Caco-2 (cell line): ENCODE data around the gene ALDH1A2. TPM values are rescaled to one million over a fixed set of nuclear protein-coding genes. Genes with fewer than 3 reads are reported as not detected.

Experiments
- BruUV-seq: library from RNA; stranded (reverse); fragments of 400-500 nt; replicated peaks from 2 replicates; lab custom pipeline; 2021; lab: Mats Ljungman, UMichigan
- CTCF ChIA-PET: fragments of 300-600 bp; sonication (Branson Sonifier 250); formaldehyde crosslinking; loops from one replicate; lab custom pipeline; 2022; ENCODE audit warnings: antibody characterized with exemption; lab: Charles Lee
- POLR2A ChIA-PET: fragments of 300-600 bp; sonication (Branson Sonifier 250); formaldehyde crosslinking; loops from one replicate; lab custom pipeline; 2022; ENCODE audit warnings: antibody characterized with exemption; lab: Charles Lee
- DNase-seq, 2 experiments: peaks; one replicate each; pipeline versions ENCODE4 v3.0.0 to v3.0.0-alpha.2; 2020 to 2022
- H3K27me3 ChIP-seq: replicated peaks from 2 replicates; pipeline ENCODE4 v1.6.0; 2011; ENCODE audit warnings: low read length; ENCODE audit not compliant: control insufficient read depth, insufficient read depth
- H3K36me3 ChIP-seq: 2 replicates; pipeline ENCODE4 v1.5.1; 2011; ENCODE audit warnings: low read length; ENCODE audit not compliant: control insufficient read depth, insufficient read depth
- H3K4me1 ChIP-seq: fragments of 250-450 bp; sonication (Bioruptor Pico); 2 replicates; pipeline ENCODE4 v1.5.1; 2020; ENCODE audit warnings: mild to moderate bottlenecking
- H3K4me3 ChIP-seq: 2 replicates; pipeline ENCODE4 v1.5.1; 2011; ENCODE audit warnings: low read depth, mild to moderate bottlenecking, control low read depth, low read length
- H3K9me3 ChIP-seq: fragments of 250-450 bp; sonication (Bioruptor Pico); 2 replicates; pipeline ENCODE4 v1.5.1; 2020; ENCODE audit warnings: mild to moderate bottlenecking, moderate library complexity
- H3K27ac Mint-ChIP-seq: one replicate; pipeline ENCODE4 v1.8.0; 2022; ENCODE audit warnings: mixed read lengths; ENCODE audit not compliant: unreplicated experiment
- H3K27me3 Mint-ChIP-seq: one replicate; pipeline ENCODE4 v1.8.0; 2022; ENCODE audit warnings: mixed read lengths; ENCODE audit not compliant: insufficient read depth, unreplicated experiment
- H3K36me3 Mint-ChIP-seq: one replicate; pipeline ENCODE4 v1.8.0; 2022; ENCODE audit warnings: mild to moderate bottlenecking, mixed read lengths; ENCODE audit not compliant: insufficient read depth, unreplicated experiment
- H3K4me1 Mint-ChIP-seq: one replicate; pipeline ENCODE4 v1.8.0; 2022; ENCODE audit warnings: low read depth, mixed read lengths; ENCODE audit not compliant: unreplicated experiment
- H3K4me3 Mint-ChIP-seq: one replicate; pipeline ENCODE4 v1.8.0; 2022; ENCODE audit warnings: mild to moderate bottlenecking, moderate library complexity, mixed read lengths; ENCODE audit not compliant: unreplicated experiment
- H3K9me3 Mint-ChIP-seq: one replicate; pipeline ENCODE4 v1.8.0; 2022; ENCODE audit warnings: mixed read lengths; ENCODE audit not compliant: unreplicated experiment
- CTCF ChIP-seq, 2 experiments: fragments of 200-600 bp in 1 of 2; IDR thresholded peaks; 1 replicate in 1 of 2; 2 replicates in 1 of 2; pipeline versions ENCODE4 v1.5.1 to v1.8.0; 2011 to 2022; ENCODE audit warnings: antibody characterized with exemption in 1 of 2, control low read depth in 1 of 2, inconsistent platforms in 1 of 2, low read depth in 1 of 2, low read length in 1 of 2, mild to moderate bottlenecking in 1 of 2, moderate library complexity in 1 of 2; ENCODE audit not compliant: insufficient read depth in 1 of 2, severe bottlenecking in 1 of 2, unreplicated experiment in 1 of 2
- intact Hi-C: fragments of 100-400 bp; cut with micrococcal nuclease; formaldehyde crosslinking; loops from one replicate; pipeline ENCODE4 v1.10.0; 2022; ENCODE audit not compliant: unreplicated experiment
- total RNA-seq: library from RNA; stranded (reverse); gene quantifications from 2 replicates; pipeline ENCODE4 v1.2.3, GENCODE V29; 2022

The ALDH1A2 gene
- total RNA-seq, 1 experiment from 2014 or later = 0.61 TPM

GRCh38 chr15:58063614-58064013 is 1.9 kb downstream of the ALDH1A2 start:
- Histone ChIP-seq H3K27me3 (no peaks in the 10 kb centered on the region), H3K9me3 (no peaks in the 10 kb centered on the region), H3K4me3 (no peak overlapping the region), H3K4me1 (no peaks in the 10 kb centered on the region), H3K36me3 (no peaks in the 10 kb centered on the region)
- Mint-ChIP-seq H3K9me3 (no peaks in the 10 kb centered on the region), H3K4me3 (no peak overlapping the region), H3K36me3 (no peaks in the 10 kb centered on the region), H3K4me1 (no peaks in the 10 kb centered on the region), H3K27me3 (peaks cover 29% of the 10 kb centered on the region), H3K27ac (no peak overlapping the region)
- BruUV-seq = no TSS peak
- no peak for TF ChIP-seq CTCF (IDR thresholded peaks at IDR 0.05; ENCODE audit: insufficient read depth in 1 of 2, low read depth in 1 of 2, low read length in 1 of 2, severe bottlenecking in 1 of 2, unreplicated experiment in 1 of 2)
- POLR2A ChIA-PET = no interaction called here
- DNase-seq = no peak
- CTCF ChIA-PET = no interaction called here
- intact Hi-C loops = loop anchor here (10.0 kb wide), 1 partner anchor 399 kb away; no protein-coding TSS in a partner anchor

- H3K4me1 Mint-ChIP-seq = no peaks in the 10 kb centered on the region
- POLR2A ChIA-PET = no interaction called here
- Histone ChIP-seq H3K27me3 (no peaks in the 10 kb centered on the region), H3K9me3 (no peaks in the 10 kb centered on the region), H3K4me1 (no peaks in the 10 kb centered on the region), H3K36me3 (no peaks in the 10 kb centered on the region), H3K4me3 (no peak overlapping the region)
- H3K27me3 Mint-ChIP-seq = peaks cover 29% of the 10 kb centered on the region
- no peak overlapping the region for H3K27ac Mint-ChIP-seq
- H3K4me3 Mint-ChIP-seq = no peak overlapping the region
- no TSS peak for BruUV-seq
- TF ChIP-seq CTCF (IDR thresholded peaks at IDR 0.05; ENCODE audit: insufficient read depth in 1 of 2, low read depth in 1 of 2, low read length in 1 of 2, severe bottlenecking in 1 of 2, unreplicated experiment in 1 of 2) = no peak
- intact Hi-C loops = loop anchor here (10.0 kb wide), 1 partner anchor 398 kb away; no protein-coding TSS in a partner anchor
- H3K36me3 Mint-ChIP-seq = no peaks in the 10 kb centered on the region
- CTCF ChIA-PET = no interaction called here
- DNase-seq = no peak
- no peaks in the 10 kb centered on the region for H3K9me3 Mint-ChIP-seq
These were observed 2.5 kb downstream of the ALDH1A2 start for GRCh38 chr15:58062983-58063382.

- BruUV-seq = no TSS peak
- intact Hi-C loops = loop anchor here (10.0 kb wide), 1 partner anchor 397 kb away; no protein-coding TSS in a partner anchor
- Histone ChIP-seq H3K36me3 (no peaks in the 10 kb centered on the region), H3K4me3 (no peak overlapping the region), H3K4me1 (no peaks in the 10 kb centered on the region), H3K27me3 (no peaks in the 10 kb centered on the region), H3K9me3 (no peaks in the 10 kb centered on the region)
- Mint-ChIP-seq H3K9me3 (no peaks in the 10 kb centered on the region), H3K4me1 (no peaks in the 10 kb centered on the region), H3K4me3 (no peak overlapping the region), H3K27ac (no peak overlapping the region), H3K27me3 (peaks cover 24% of the 10 kb centered on the region), H3K36me3 (no peaks in the 10 kb centered on the region)
- ChIA-PET POLR2A (no interaction called here), CTCF (no interaction called here)
- DNase-seq = no peak
- no peak for TF ChIP-seq CTCF (IDR thresholded peaks at IDR 0.05; ENCODE audit: insufficient read depth in 1 of 2, low read depth in 1 of 2, low read length in 1 of 2, severe bottlenecking in 1 of 2, unreplicated experiment in 1 of 2)
These were observed 3.3 kb downstream of the ALDH1A2 start for GRCh38 chr15:58062175-58062574.
